ENCODE data around the gene TMEM184C. TPM values are rescaled to one million over a fixed set of nuclear protein-coding genes. Genes with fewer than 3 reads are reported as not detected.

Gene TMEM184C
- total and polyA plus RNA-seq, 10 donors: 2.9 to 26.3 (median 22.4) TPM

DNA sequence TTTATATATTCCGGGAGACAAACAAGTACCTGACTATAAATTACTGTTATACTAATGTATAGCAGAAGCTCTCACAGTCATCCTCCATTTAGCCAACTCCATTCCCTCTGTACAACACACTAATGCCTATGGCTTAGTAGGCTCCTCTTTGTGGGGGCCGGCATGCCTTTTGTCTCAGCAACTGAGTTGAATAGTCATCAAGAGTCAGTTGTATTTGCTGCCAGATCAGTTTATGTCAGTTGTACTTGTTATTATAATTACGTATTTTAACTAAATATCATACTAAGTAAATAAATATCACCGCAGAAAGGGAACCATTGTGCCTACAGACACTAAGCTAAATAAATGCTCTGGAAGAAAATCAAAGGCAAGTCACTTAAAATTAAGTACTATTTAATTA, 56.9 kb downstream of the TMEM184C start:
- Histone ChIP-seq H3K9me3 (no peaks in the 10 kb centered on the region), H3K27me3 (replicated peaks in 1 of 7) (no peaks in the 10 kb centered on the region), H3K27ac (no peak overlapping the region), H3K4me3 (no peak overlapping the region), H3K36me3 (peaks cover 0 to 76% (median 12%) of the 10 kb centered on the region in 6 donors), H3K4me1 (no peaks in the 10 kb centered on the region)
- WGBS, 5 donors: 93 to 98% (median 95%) methylated on average over 4 of the region's 4 CpGs
- intact Hi-C loops (cut with DNase I; ENCODE audit: low total_unique reads): no loop called here
- no peak for DNase-seq
- TF ChIP-seq, protein P1, sequence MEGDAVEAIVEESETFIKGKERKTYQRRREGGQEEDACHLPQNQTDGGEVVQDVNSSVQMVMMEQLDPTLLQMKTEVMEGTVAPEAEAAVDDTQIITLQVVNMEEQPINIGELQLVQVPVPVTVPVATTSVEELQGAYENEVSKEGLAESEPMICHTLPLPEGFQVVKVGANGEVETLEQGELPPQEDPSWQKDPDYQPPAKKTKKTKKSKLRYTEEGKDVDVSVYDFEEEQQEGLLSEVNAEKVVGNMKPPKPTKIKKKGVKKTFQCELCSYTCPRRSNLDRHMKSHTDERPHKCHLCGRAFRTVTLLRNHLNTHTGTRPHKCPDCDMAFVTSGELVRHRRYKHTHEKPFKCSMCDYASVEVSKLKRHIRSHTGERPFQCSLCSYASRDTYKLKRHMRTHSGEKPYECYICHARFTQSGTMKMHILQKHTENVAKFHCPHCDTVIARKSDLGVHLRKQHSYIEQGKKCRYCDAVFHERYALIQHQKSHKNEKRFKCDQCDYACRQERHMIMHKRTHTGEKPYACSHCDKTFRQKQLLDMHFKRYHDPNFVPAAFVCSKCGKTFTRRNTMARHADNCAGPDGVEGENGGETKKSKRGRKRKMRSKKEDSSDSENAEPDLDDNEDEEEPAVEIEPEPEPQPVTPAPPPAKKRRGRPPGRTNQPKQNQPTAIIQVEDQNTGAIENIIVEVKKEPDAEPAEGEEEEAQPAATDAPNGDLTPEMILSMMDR (IDR thresholded peaks at IDR 0.05 in 8 of 11, conservative IDR thresholded peaks at IDR 0.05 in 3 of 11): no peak
- no peak for TF ChIP-seq POLR2A (IDR thresholded peaks at IDR 0.05)
- no peak for TF ChIP-seq POLR2AphosphoS5 (IDR thresholded peaks at IDR 0.05)

DNA sequence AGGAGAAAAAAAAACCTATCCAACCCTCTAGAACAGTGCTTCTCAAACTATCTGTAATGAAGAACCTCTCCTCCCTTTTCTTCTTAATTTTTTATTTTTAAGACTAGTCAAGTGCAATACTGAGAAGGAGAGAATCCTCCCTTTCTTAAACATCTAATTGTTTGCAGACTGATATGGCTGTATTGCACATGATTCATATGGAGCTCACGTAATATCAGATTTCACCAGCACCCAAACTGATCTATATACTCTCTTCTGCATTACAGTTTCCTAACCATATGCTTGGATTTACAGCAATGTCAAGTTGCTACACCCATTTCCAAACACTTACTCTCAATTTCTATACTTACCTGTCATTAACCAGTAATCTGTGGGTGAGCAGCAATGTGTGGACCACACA, 57.3 kb downstream of the TMEM184C start:
- WGBS, 5 donors: 71 to 96% (median 84%) methylated on average over 1 of the region's 1 CpG
- Histone ChIP-seq H3K36me3 (peaks cover 0 to 76% (median 16%) of the 10 kb centered on the region in 6 donors), H3K27me3 (replicated peaks in 1 of 7) (no peaks in the 10 kb centered on the region), H3K9me3 (no peaks in the 10 kb centered on the region), H3K4me3 (no peak overlapping the region), H3K27ac (no peak overlapping the region), H3K4me1 (no peaks in the 10 kb centered on the region)
- DNase-seq: no peak
- intact Hi-C loops (cut with DNase I; ENCODE audit: low total_unique reads): no loop called here
- no peak for TF ChIP-seq POLR2AphosphoS5 (IDR thresholded peaks at IDR 0.05)
- TF ChIP-seq, protein P1 (IDR thresholded peaks at IDR 0.05 in 8 of 11, conservative IDR thresholded peaks at IDR 0.05 in 3 of 11): no peak
- TF ChIP-seq POLR2A (IDR thresholded peaks at IDR 0.05): no peak

DNA sequence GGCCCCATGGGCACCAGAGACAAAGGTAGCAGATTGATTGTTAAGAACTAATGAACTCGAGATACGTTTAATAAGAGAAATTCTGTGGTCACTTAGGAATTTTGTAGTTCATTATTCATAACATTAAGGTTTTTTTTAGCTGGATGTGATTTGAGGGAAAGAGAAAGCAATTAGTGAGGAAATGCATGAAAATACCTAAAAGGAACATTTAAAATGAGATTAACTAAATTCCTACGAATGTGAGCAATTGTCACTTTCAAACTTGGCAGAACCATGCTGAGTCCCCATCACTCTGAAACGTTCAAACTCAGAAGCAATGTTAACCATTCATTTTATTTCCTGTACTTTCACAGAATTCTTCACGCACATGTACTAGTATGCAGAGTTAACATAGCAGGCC, 60.9 kb downstream of the TMEM184C start:
- peaks cover 4 to 25% (median 13%) of the 10 kb centered on the region in 6 donors for H3K4me1 ChIP-seq
- WGBS, 5 donors: 76 to 87% (median 78%) methylated on average over 5 of the region's 5 CpGs
- TF ChIP-seq, protein P1 (IDR thresholded peaks at IDR 0.05 in 8 of 11, conservative IDR thresholded peaks at IDR 0.05 in 3 of 11): no peak
- DNase-seq: no peak
- H3K27ac ChIP-seq: no peak overlapping the region
- H3K27me3 ChIP-seq (replicated peaks in 1 of 7): no peaks in the 10 kb centered on the region
- intact Hi-C loops (cut with DNase I; ENCODE audit: low total_unique reads): no loop called here
- H3K36me3 ChIP-seq: peaks cover 0 to 57% (median 14%) of the 10 kb centered on the region in 6 donors
- H3K9me3 ChIP-seq: no peaks in the 10 kb centered on the region
- H3K4me3 ChIP-seq: no peak overlapping the region

DNA sequence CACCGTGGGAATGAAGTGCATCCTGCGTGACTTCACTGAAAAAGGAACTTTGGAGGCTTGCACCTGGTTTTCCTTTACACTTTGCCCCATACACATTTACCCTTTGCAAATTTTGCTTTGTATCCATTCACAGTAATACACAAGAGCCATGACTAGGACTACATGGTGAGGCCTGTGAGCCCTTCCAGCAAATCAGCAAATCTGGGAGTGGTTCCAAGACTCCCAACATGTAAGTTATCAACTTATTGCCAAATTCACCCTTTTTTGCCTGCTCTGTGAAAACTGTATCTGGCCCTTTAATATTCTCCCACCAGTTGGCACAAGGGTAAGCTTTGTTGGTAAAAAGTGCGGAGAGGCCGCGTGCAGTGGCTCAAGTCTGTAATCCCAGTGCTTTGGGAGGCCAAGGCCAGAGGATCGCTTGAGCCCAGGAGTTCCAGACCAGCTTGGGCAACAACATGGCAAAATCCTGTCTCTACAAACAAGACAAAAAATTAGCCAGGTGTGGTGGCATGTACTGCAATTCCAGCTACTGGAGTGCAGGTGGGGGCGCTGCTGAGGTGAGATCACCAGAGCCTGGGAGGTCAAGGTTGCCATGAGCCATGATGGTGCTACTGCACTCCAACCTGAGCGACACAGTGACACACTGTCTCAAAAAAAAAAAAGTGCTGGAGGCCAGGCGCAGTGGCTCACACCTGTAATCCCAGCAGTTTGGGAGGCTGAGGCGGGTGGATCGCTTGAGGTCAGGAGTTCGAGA, 61.8 kb downstream of the TMEM184C start:
- Histone ChIP-seq H3K9me3 (no peaks in the 10 kb centered on the region), H3K36me3 (peaks cover 0 to 51% (median 14%) of the 10 kb centered on the region in 6 donors), H3K4me1 (peaks cover 5 to 31% (median 16%) of the 10 kb centered on the region in 6 donors), H3K27me3 (replicated peaks in 1 of 7) (no peaks in the 10 kb centered on the region), H3K4me3 (no peak overlapping the region), H3K27ac (no peak overlapping the region)
- 92 to 97% (median 96%) methylated on average over 12 of the region's 12 CpGs for WGBS, 5 donors
- DNase-seq: no peak
- intact Hi-C loops (cut with DNase I; ENCODE audit: low total_unique reads): no loop called here
- no peak for TF ChIP-seq POLR2A (IDR thresholded peaks at IDR 0.05)
